SW480 (cell line): ENCODE data around the gene EML6.

Experiments
- DNase-seq: peaks from one replicate; pipeline ENCODE4 v3.0.0-alpha.2; 2016; ENCODE audit warnings: low spot score

Gene EML6

DNA sequence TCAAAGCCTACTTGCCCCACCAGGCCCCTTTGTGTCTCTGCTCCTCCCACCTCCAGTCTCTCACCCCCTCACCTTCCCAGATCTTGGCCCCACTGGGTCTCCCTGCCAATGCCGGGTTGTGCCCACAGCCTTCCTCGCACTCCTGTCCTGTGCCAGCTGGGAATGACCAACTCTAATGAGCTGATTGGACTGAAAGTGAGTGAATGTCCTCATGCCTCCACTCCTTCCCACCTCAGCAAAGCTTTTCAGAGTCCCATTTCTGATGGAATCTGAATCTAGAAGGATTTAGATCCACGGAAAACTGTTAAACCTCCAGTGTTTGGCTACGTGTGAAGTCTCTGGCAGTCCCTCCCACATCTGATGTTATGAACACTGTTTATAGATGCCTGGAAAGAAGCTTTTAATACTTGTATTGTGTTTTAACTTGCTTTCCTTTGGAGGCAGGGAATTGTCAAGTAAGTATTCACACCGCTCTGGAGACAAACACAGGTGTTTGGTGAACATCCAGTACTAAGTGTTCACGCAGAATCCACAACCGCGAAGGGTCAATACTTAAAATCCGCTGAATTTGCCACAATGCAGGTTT lies 222.9 kb downstream of the EML6 start:
- no peak for DNase-seq

DNA sequence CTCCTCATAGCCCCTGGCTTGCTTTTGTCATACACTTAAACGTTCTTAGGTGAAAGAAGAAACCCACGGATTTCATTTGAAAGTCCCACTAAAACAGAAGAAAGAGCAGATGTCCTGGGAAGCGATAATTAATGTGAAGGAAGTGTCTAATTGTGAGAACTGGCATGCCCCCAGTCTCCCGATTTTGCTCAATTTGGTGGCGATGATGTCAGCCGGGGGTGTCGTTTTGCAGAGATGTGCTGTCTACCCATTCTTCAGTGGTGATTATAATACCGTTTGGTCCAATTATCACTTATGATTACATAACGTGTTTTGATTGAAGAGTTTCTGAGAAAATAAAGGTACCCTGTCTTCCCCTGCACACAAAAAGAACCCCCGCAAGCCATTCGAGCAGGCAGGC lies 223.7 kb downstream of the EML6 start:
- no peak for DNase-seq

DNA sequence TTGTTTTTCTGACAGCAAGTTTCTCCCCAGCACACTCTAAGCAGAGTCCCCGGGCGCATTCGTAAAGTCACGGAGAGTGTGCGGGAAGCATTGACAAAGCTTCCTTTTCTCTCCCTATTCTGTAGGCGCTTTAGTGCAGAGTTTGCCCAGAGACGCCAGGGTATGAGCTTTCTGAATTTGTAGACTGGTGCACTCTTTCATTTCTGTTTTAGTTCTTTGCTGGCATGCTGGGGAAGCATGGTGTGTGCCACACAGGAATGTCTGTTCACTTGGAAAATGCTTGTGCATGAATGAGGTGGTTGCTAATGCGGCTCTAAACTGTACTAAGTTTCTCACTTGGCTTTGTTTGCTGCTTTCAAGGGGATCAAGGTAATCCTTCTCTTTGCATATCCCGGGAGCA lies 224.2 kb downstream of the EML6 start:
- DNase-seq, result no peak

- no peak for DNase-seq
Measured at GRCh38 chr2:54948120-54948519, 224.7 kb downstream of the EML6 start.

GRCh38 chr2:54949431-54949830 lies 226.0 kb downstream of the EML6 start:
- DNase-seq, result no peak

GRCh38 chr2:54950811-54951210 lies 227.3 kb downstream of the EML6 start:
- no peak for DNase-seq

- DNase-seq, result no peak
Measured at GRCh38 chr2:54952425-54952824, 229.0 kb downstream of the EML6 start.

DNA sequence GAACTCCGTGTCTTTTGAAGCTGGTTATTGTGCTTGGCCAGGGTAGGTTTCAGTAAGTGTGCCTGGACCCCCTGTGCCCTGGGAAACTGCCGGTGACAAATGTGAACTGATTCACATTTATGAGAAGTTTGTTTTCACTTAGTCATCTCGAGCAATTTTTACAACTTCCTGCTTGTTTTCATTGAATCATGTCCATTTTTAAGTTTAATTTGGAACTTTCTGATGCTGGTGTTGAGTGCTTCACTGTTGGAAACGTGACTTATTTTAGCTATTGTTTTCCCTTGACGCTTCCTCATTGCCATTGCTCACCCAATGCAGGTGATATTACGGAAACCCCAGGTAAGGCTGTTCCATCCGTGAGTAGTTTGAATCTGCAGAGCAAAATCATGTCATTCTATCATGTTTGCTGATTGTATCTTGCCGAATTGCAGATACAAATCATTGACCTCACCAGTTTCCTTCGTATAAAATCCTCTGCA lies 229.6 kb downstream of the EML6 start:
- no peak for DNase-seq

DNA sequence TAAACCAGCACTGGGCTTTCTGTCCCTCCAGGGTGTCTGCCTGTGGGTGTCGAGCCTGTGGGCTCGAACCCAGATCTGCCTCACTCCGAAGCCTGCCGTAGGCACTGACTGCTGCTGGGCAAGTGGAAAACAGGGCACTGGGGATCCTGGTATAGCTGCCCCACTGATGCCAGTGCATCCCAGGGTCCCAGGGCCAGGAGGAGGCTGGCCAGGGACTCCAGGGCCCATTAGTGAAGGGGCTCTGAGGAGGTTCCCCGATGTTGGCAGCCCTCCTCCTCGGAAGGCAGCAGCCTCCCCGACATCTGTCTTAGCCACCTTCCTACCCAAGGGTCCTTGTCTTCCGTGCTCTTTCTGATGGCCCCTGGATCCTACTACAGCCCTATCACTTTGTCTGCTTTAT lies 230.7 kb downstream of the EML6 start:
- DNase-seq, result no peak

- DNase-seq, result no peak
Measured at GRCh38 chr2:54954705-54955357, 231.4 kb downstream of the EML6 start.

GRCh38 chr2:54955358-54956110 lies 232.1 kb downstream of the EML6 start:
- DNase-seq, result no peak

GRCh38 chr2:54956111-54956627 lies 232.7 kb downstream of the EML6 start:
- DNase-seq, result peak; percentile 54

- no peak for DNase-seq
Measured at GRCh38 chr2:54957321-54957999, 234.0 kb downstream of the EML6 start.

DNA sequence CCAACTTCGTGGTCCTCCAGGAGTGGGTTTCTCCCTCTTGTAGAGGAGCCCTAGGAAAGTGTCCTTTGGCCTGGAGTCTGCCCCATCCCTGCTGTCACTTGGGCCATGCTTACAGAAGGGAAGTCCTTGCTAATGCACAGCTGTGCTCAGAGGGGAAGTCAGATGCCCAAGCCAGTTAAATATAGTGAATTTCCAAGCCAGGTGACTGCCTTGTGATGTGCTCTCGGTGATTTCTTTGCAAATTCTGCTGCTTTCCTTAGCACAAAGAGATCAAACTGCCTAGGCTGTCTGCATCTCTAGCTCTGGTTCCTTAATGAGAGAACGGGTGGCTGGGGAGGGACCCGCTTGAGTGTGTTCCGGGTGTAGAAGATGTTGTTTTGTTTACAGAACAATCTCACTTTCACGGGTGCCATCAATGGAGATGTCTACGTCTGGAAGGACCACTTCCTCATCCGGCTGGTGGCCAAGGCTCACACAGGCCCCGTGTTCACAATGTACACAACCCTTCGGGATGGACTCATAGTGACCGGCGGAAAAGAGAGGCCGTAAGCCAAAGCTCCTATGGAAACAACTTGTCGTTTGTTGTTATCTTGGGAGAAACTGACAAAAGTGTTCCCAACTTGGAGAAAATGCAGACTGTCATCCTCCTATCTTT lies 235.4 kb downstream of the EML6 start:
- DNase-seq, result no peak

- DNase-seq, result no peak
Measured at GRCh38 chr2:54960164-54960563, 236.7 kb downstream of the EML6 start.

GRCh38 chr2:54962511-54962910 lies 239.0 kb downstream of the EML6 start:
- no peak for DNase-seq

DNA sequence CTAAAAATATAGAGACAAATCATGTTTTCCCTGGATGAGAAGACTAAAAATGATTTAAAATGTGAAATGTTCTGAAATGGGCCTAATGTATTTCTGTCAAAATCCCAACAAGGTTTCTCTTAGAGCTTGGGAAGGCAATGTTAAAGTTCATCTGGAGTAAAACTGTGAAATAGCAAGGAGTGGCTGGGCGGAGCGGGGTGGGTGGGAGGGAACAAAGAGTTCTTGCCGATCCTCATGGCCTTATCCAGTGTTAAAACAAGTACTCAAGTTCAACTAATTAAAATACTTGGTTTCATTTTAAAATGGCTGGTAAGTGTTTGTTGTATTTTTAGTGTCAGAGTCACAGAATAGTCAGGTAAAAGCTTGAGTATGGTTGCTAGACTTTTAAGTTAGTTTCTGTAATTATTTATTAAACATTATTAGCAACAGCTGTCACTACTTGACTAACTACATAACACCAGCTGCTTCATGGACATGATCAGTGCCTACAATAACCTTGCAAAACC lies 239.5 kb downstream of the EML6 start:
- no peak for DNase-seq

DNA sequence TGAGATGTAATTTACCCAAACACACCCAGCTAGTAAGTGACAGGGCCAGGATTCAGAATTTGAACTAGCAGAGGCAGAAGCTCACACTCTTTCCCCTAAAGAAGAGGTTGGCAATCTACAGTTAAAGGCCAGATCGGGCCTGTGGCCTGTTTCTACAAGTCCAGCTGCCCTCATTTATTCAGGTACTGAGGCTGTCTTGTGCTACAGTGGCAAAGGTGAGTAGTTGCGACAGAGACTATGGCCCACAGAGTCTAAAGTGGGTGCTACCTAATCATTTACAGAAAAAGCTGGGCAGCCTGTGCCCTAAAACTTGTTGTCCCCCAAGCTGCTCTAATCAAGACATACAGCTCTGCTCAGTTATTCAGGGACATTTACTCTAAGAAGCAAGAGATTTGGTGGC lies 240.0 kb downstream of the EML6 start:
- DNase-seq, result no peak

DNA sequence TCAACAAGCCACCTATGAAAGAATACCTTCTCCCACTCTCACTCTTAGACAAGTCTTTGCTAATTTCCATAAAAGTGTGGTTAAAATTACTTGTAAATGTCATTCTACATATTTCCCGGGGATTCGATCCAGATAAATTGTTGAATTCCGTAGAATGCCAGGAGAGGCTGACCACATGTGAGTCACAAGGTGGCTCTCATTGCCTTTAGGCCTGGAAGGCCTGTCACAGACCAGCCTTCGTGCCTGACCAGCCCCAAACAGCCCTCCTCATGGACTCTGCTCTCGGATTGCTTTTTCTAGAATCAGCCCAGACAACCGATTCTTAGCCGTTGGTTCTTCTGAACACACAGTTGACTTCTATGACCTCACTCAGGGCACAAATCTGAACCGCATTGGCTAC lies 240.8 kb downstream of the EML6 start:
- no peak for DNase-seq

GRCh38 chr2:54964816-54965215 lies 241.4 kb downstream of the EML6 start:
- no peak for DNase-seq

DNA sequence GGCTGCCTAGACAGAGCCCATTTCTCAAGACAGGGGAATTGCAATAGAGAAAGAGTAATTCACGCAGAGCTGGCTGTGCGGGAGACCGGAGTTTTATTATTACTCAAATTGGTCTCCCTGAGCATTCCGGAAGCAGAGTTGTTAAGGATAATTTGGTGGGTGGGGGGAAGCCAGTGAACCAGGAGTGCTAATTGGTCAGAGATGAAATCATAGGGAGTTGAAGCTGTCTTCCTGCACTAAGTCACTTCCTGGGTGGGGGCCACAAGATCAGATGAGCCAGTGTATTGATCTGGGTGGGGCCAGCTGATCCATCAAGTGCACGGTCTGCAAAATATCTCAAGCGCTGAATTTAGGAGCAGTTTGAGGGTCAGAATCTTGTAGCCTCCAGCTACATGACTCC lies 242.0 kb downstream of the EML6 start:
- DNase-seq, result no peak
